ENCODE results near the gene AQP7. TPM values are rescaled to one million over a fixed set of nuclear protein-coding genes. Genes with fewer than 3 reads are reported as not detected.

The AQP7 gene
- total and polyA plus RNA-seq, 11 donors, result 32.1 to 252 (median 113) TPM

DNA sequence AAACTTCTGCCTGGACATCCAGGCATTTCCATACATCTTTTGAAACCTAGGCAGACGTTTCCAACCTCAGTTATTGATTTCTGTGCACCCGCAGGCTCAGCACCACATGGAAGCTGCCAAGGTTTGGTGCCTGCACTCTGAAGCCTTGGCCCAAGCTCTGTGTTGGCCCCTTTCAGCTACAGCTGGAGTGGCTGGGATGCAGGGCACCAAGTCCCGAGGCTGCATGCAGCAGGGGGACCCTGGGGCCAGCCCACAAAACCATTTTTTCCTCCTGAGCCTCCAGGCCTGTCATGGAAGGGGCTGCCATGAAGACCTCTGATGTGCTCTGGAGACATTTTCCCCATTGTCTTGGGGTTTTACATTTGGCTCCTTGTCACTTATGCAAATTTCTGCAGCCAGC is 62.2 kb downstream of the AQP7 start:
- intact Hi-C loops (cut with DNase I), result no loop called here
- Histone ChIP-seq H3K9me3 (peaks cover 0 to 7% (median 1%) of the 10 kb centered on the region in 12 donors), H3K36me3 (peaks cover 5 to 100% (median 100%) of the 10 kb centered on the region in 9 donors), H3K27me3 (no peaks in the 10 kb centered on the region), H3K4me3 (no peak overlapping the region), H3K4me1 (no peaks in the 10 kb centered on the region), H3K27ac (no peak overlapping the region)
- ATAC-seq (no peak), DNase-seq (no peak)
- 80 to 100% (median 98%) methylated on average over 1 to 3 of the region's 3 CpGs for WGBS, 4 donors
- TF ChIP-seq POLR2A (IDR thresholded peaks at IDR 0.05), result no peak
- TF ChIP-seq, protein P1, sequence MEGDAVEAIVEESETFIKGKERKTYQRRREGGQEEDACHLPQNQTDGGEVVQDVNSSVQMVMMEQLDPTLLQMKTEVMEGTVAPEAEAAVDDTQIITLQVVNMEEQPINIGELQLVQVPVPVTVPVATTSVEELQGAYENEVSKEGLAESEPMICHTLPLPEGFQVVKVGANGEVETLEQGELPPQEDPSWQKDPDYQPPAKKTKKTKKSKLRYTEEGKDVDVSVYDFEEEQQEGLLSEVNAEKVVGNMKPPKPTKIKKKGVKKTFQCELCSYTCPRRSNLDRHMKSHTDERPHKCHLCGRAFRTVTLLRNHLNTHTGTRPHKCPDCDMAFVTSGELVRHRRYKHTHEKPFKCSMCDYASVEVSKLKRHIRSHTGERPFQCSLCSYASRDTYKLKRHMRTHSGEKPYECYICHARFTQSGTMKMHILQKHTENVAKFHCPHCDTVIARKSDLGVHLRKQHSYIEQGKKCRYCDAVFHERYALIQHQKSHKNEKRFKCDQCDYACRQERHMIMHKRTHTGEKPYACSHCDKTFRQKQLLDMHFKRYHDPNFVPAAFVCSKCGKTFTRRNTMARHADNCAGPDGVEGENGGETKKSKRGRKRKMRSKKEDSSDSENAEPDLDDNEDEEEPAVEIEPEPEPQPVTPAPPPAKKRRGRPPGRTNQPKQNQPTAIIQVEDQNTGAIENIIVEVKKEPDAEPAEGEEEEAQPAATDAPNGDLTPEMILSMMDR (IDR thresholded peaks at IDR 0.05), result no peak

Other genes with a start within 250 kb of the AQP7 start
- 10 to 100 TPM; 27.4 to 73.3 (median 44.8) TPM for gene B4GALT1, start 235.2 kb downstream of the AQP7 start, total RNA-seq
- 10 to 100 TPM; 10.6 to 37.2 TPM for gene B4GALT1, start 235.2 kb downstream of the AQP7 start, polyA plus RNA-seq
- gene SPINK4, start 162.4 kb downstream of the AQP7 start, total RNA-seq, result not detected
- not detected for gene SPINK4, start 162.4 kb downstream of the AQP7 start, polyA plus RNA-seq
- 100 to 1,000 TPM in 6 of 9 donors, 10 to 100 TPM in 3; 71.0 to 144 (median 112) TPM for gene BAG1, start 137.9 kb downstream of the AQP7 start, total RNA-seq
- gene BAG1, start 137.9 kb downstream of the AQP7 start, polyA plus RNA-seq, result 100 to 1,000 TPM; 110 to 132 TPM
- 10 to 100 TPM; 37.6 to 58.5 (median 53.0) TPM for gene CHMP5, start 137.5 kb downstream of the AQP7 start, total RNA-seq
- 10 to 100 TPM; 24.7 to 76.5 TPM for gene CHMP5, start 137.5 kb downstream of the AQP7 start, polyA plus RNA-seq
- 10 to 100 TPM; 25.4 to 42.0 (median 36.1) TPM for gene NFX1, start 112.1 kb downstream of the AQP7 start, total RNA-seq
- gene NFX1, start 112.1 kb downstream of the AQP7 start, polyA plus RNA-seq, result 10 to 100 TPM; 13.7 to 23.8 TPM
- 100 to 1,000 TPM in 1 of 9 donors, 10 to 100 TPM in 6, 1 to 10 TPM in 2; 6.0 to 116 (median 13.3) TPM for gene AQP3, start 45.0 kb upstream of the AQP7 start, total RNA-seq
- gene AQP3, start 45.0 kb upstream of the AQP7 start, polyA plus RNA-seq, result 10 to 100 TPM in 1 of 2 donors, 1 to 10 TPM in 1; 7.5 to 27.1 TPM
- 10 to 100 TPM; 11.2 to 22.1 (median 14.9) TPM for gene NOL6, start 71.4 kb upstream of the AQP7 start, total RNA-seq
- 10 to 100 TPM; 13.6 to 28.2 TPM for gene NOL6, start 71.4 kb upstream of the AQP7 start, polyA plus RNA-seq
- 1 to 10 TPM in 1 of 9 donors, under 1 TPM in 4, not detected in 4; 0.25 to 1.3 (median 0.40) TPM for gene ANKRD18B, start 121.7 kb upstream of the AQP7 start, total RNA-seq
- under 1 TPM; 0.14 to 0.91 TPM for gene ANKRD18B, start 121.7 kb upstream of the AQP7 start, polyA plus RNA-seq

Data from heart left ventricle (tissue), 16 donors.